ENCODE results near the gene RPS15.
A peak's percentile ranks its signal among the peaks of the same experiment; 100 is the strongest.

The RPS15 gene

GRCh38 chr19:1396019-1396767 is 42.0 kb upstream of the RPS15 start:
- peaks cover 11% of the 10 kb centered on the region; the same call in 1 of the 2 replicates for H3F3A ChIP-seq (ENCODE audit: insufficient read depth, low read length)
- no peak overlapping the region for H3K27ac ChIP-seq (ENCODE audit: low read length)
- no peaks in the 10 kb centered on the region for H4K20me1 ChIP-seq (ENCODE audit: insufficient read depth, low read length)
- no peaks in the 10 kb centered on the region for H3K9me2 ChIP-seq (replicated peaks; ENCODE audit: insufficient read depth, low read length)
- H3K9me3 ChIP-seq (replicated peaks; ENCODE audit: insufficient read depth, low read length): no peaks in the 10 kb centered on the region
- H3K79me2 ChIP-seq (ENCODE audit: low read length): peaks cover 11% of the 10 kb centered on the region
- no peak for DNase-seq
- H3K4me3 ChIP-seq (ENCODE audit: low read length): no peak overlapping the region
- H3K4me2 ChIP-seq (ENCODE audit: low read depth, low read length): no peak overlapping the region
- H3K4me1 ChIP-seq (ENCODE audit: low read length): peaks cover 3% of the 10 kb centered on the region; the same call in 1 of the 2 replicates
- no peak overlapping the region for H2AFZ ChIP-seq (ENCODE audit: low read length)
- TF ChIP-seq EZH2phosphoT487 (IDR thresholded peaks at IDR 0.05; ENCODE audit: low read length) (no peak), EZH2 (optimal IDR thresholded peaks at IDR 0.05; ENCODE audit: low read depth, low read length) (no peak)
- TF ChIP-seq, protein P1, sequence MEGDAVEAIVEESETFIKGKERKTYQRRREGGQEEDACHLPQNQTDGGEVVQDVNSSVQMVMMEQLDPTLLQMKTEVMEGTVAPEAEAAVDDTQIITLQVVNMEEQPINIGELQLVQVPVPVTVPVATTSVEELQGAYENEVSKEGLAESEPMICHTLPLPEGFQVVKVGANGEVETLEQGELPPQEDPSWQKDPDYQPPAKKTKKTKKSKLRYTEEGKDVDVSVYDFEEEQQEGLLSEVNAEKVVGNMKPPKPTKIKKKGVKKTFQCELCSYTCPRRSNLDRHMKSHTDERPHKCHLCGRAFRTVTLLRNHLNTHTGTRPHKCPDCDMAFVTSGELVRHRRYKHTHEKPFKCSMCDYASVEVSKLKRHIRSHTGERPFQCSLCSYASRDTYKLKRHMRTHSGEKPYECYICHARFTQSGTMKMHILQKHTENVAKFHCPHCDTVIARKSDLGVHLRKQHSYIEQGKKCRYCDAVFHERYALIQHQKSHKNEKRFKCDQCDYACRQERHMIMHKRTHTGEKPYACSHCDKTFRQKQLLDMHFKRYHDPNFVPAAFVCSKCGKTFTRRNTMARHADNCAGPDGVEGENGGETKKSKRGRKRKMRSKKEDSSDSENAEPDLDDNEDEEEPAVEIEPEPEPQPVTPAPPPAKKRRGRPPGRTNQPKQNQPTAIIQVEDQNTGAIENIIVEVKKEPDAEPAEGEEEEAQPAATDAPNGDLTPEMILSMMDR (IDR thresholded peaks at IDR 0.05; ENCODE audit: low read length): no peak
- no peaks in the 10 kb centered on the region for H3K27me3 ChIP-seq (replicated peaks; ENCODE audit: insufficient read depth, low read length)
- H3K36me3 ChIP-seq (replicated peaks; ENCODE audit: insufficient read depth, low read length): no peaks in the 10 kb centered on the region
- no peak overlapping the region for H3K9ac ChIP-seq (ENCODE audit: low read length)

DNA sequence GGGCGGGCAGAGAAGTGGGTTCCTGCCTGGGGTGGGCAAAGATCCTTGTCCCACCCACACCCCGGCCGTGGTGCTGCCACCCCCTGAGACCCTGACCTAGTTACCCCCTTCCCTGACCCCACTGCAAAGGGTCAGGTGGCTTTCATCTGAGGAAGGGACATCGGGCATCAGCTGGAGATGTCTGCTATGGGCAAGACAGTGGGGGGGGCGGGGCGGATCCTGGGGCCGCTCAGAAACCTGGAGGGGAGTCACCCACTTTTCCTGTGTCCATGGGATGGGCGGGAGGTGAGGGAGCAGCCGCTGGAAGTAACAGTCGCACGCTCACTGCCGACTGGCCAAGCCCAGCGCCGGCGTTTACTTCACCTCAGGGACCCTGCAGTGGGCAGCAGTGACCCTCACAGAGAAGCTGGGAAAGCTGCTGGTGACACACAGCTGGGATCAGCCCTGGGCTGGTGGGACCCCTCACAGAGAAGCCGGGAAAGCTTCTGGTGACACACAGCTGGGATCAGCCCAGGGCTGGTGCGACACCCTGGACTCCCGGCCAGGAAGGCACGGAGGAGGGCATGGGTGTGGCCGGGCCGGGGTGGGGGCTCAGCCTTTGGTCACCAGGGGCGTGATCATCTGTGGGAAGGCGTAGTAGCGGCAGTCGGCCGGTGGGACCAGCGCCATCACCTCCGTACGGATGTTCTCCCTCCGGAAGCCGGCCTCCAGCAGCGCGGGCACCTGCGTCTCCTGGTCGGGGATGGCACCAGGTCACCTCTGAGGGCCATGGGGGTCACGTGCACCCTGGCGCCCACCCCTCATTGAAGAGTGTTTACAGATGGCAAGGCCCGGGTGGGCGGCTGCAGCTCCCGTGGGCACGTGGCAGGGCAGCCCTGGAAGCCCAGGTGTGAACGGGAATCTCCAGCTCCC is 41.2 kb upstream of the RPS15 start:
- peaks cover 12% of the 10 kb centered on the region for H3K79me2 ChIP-seq (ENCODE audit: low read length)
- peaks cover 2% of the 10 kb centered on the region for H3K27me3 ChIP-seq (replicated peaks; ENCODE audit: insufficient read depth, low read length)

DNA sequence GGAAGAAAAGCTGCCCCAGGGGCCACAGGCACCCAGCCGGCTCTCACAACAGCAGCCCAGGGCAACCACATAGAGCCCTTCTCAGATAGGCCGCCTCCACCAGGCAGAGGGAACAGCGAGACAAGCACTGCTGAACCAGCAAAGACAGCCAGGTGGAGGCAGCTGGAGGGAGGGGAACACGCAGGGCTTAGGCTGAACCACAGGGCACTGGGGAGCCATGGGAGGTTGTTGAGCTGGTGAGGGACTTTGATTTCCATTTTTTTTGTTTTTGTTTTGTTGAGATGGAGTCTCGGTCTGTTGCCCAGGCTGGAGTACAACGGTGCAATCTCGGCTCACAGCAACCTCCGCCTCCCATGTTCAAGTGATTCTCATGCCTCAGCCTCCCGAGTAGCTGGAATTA is 40.4 kb upstream of the RPS15 start:
- Histone ChIP-seq H3K9me3 (replicated peaks; ENCODE audit: insufficient read depth, low read length) (no peaks in the 10 kb centered on the region), H3K9me2 (replicated peaks; ENCODE audit: insufficient read depth, low read length) (no peaks in the 10 kb centered on the region), H3K79me2 (ENCODE audit: low read length) (peaks cover 12% of the 10 kb centered on the region), H3K4me1 (ENCODE audit: low read length) (peaks cover 3% of the 10 kb centered on the region; the same call in 1 of the 2 replicates), H4K20me1 (ENCODE audit: insufficient read depth, low read length) (no peaks in the 10 kb centered on the region), H3K9ac (ENCODE audit: low read length) (no peak overlapping the region), H3K27ac (ENCODE audit: low read length) (no peak overlapping the region), H3K4me2 (ENCODE audit: low read depth, low read length) (no peak overlapping the region), H3K27me3 (replicated peaks; ENCODE audit: insufficient read depth, low read length) (peaks cover 4% of the 10 kb centered on the region), H3F3A (ENCODE audit: insufficient read depth, low read length) (peaks cover 11% of the 10 kb centered on the region; the same call in 1 of the 2 replicates), H2AFZ (ENCODE audit: low read length) (no peak overlapping the region), H3K36me3 (replicated peaks; ENCODE audit: insufficient read depth, low read length) (no peaks in the 10 kb centered on the region), H3K4me3 (ENCODE audit: low read length) (no peak overlapping the region)
- TF ChIP-seq EZH2phosphoT487 (IDR thresholded peaks at IDR 0.05; ENCODE audit: low read length) (no peak), EZH2 (optimal IDR thresholded peaks at IDR 0.05; ENCODE audit: low read depth, low read length) (no peak)
- TF ChIP-seq, protein P1 (IDR thresholded peaks at IDR 0.05; ENCODE audit: low read length): no peak
- DNase-seq: peak; percentile 45

More for the DNA sequence above, 41.2 kb upstream of the RPS15 start:
- no peaks in the 10 kb centered on the region for H3K9me3 ChIP-seq (replicated peaks; ENCODE audit: insufficient read depth, low read length)
- no peak overlapping the region for H3K27ac ChIP-seq (ENCODE audit: low read length)
- H3K4me1 ChIP-seq (ENCODE audit: low read length): peaks cover 3% of the 10 kb centered on the region; the same call in 1 of the 2 replicates
- DNase-seq: no peak
- TF ChIP-seq, protein P1 (IDR thresholded peaks at IDR 0.05; ENCODE audit: low read length): no peak
- TF ChIP-seq EZH2 (optimal IDR thresholded peaks at IDR 0.05; ENCODE audit: low read depth, low read length): no peak
- TF ChIP-seq EZH2phosphoT487 (IDR thresholded peaks at IDR 0.05; ENCODE audit: low read length): no peak
- peaks cover 11% of the 10 kb centered on the region; the same call in 1 of the 2 replicates for H3F3A ChIP-seq (ENCODE audit: insufficient read depth, low read length)
- no peak overlapping the region for H3K9ac ChIP-seq (ENCODE audit: low read length)
- H2AFZ ChIP-seq (ENCODE audit: low read length): no peak overlapping the region
- no peaks in the 10 kb centered on the region for H3K36me3 ChIP-seq (replicated peaks; ENCODE audit: insufficient read depth, low read length)
- no peak overlapping the region for H3K4me2 ChIP-seq (ENCODE audit: low read depth, low read length)
- no peaks in the 10 kb centered on the region for H4K20me1 ChIP-seq (ENCODE audit: insufficient read depth, low read length)
- no peak overlapping the region for H3K4me3 ChIP-seq (ENCODE audit: low read length)
- no peaks in the 10 kb centered on the region for H3K9me2 ChIP-seq (replicated peaks; ENCODE audit: insufficient read depth, low read length)

All from MM.1S (cell line).